NCI-H2227 treated with DMSO at 0.1 percent for 48 hours (cell line): ENCODE results near the gene MAT2B.
A peak's percentile ranks its signal among the peaks of the same experiment; 100 is the strongest.

ENCODE experiments used
- DNase-seq: peaks from one replicate; lab custom pipeline; 2025; lab: John Stamatoyannopoulos, UW

MAT2B gene

GRCh38 chr5:163505368-163506094, at the start of gene MAT2B:
MAT2B (plus strand) TSS chr5:163505619; CDS start chr5:163505687, 68 bp downstream.
- peak; percentile 83 for DNase-seq

GRCh38 chr5:163456029-163456589, 49.3 kb upstream of the MAT2B start:
- no peak for DNase-seq

- no peak for DNase-seq
Observed at GRCh38 chr5:163456840-163457239, 48.6 kb upstream of the MAT2B start.

GRCh38 chr5:163458778-163459385, 46.5 kb upstream of the MAT2B start:
- no peak for DNase-seq

- DNase-seq: peak; percentile 64
Observed at GRCh38 chr5:163459462-163459818, 46.0 kb upstream of the MAT2B start.

- DNase-seq: peak; percentile 97
Observed at GRCh38 chr5:163459819-163460561, 45.4 kb upstream of the MAT2B start, which contains the start of gene NUDCD2. NUDCD2 (minus strand) TSS chr5:163460102; CDS start chr5:163460050, 52 bp downstream.

GRCh38 chr5:163460562-163461171, 44.8 kb upstream of the MAT2B start, which contains the start of gene HMMR:
HMMR (plus strand) TSS chr5:163460632; CDS start chr5:163460693, 61 bp downstream.
- DNase-seq: no peak

GRCh38 chr5:163463063-163463435, 42.4 kb upstream of the MAT2B start:
- DNase-seq: no peak

- no peak for DNase-seq
Observed at GRCh38 chr5:163467682-163468081, 37.7 kb upstream of the MAT2B start.

GRCh38 chr5:163473635-163474243, 31.7 kb upstream of the MAT2B start:
- no peak for DNase-seq

GRCh38 chr5:163475411-163475810, 30.0 kb upstream of the MAT2B start:
- no peak for DNase-seq

- no peak for DNase-seq
Observed at GRCh38 chr5:163478126-163478981, 27.1 kb upstream of the MAT2B start.

- no peak for DNase-seq
Observed at GRCh38 chr5:163478982-163479271, 26.5 kb upstream of the MAT2B start.

GRCh38 chr5:163489055-163489744, 16.2 kb upstream of the MAT2B start:
- no peak for DNase-seq

- no peak for DNase-seq
Observed at GRCh38 chr5:163489745-163490075, 15.7 kb upstream of the MAT2B start.

GRCh38 chr5:163496286-163496685, 9.1 kb upstream of the MAT2B start:
- no peak for DNase-seq

GRCh38 chr5:163497315-163497714, 8.1 kb upstream of the MAT2B start:
- DNase-seq: no peak

GRCh38 chr5:163498886-163499285, 6.5 kb upstream of the MAT2B start:
- DNase-seq: no peak

GRCh38 chr5:163502521-163502920, 2.9 kb upstream of the MAT2B start:
- no peak for DNase-seq
